K562 (cell line): ENCODE data around the gene ECT2. TPM values are rescaled to one million over a fixed set of nuclear protein-coding genes. Genes with fewer than 3 reads are reported as not detected.

Experiments
- ATAC-seq: fragments of 200-7000 bp; cut with Tn5 transposase; 3 replicates; pipeline ENCODE4 v1.9.1; 2020; ENCODE audit warnings: moderate library complexity
- BruUV-seq: library from RNA; stranded (reverse); fragments of 400-500 nt; replicated peaks from 2 replicates; lab custom pipeline; 2021; lab: Mats Ljungman, UMichigan
- CTCF ChIA-PET: fragments of 300-600 bp; formaldehyde crosslinking; extraction: SDS; loops from one replicate; lab custom pipeline; 2021; ENCODE audit warnings: low intra/inter-chr PET ratio; lab: Yijun Ruan, JAX
- POLR2A ChIA-PET: fragments of 300-600, 350-650 bp; sonication (Branson Sonifier 250); formaldehyde crosslinking; extraction: SDS; loops from one replicate; lab custom pipeline; 2021; ENCODE audit warnings: antibody characterized with exemption, inconsistent platforms; lab: Yijun Ruan, JAX
- DNase-seq, 4 experiments: peaks; one replicate each; pipeline versions ENCODE4 v3.0.0 to v3.0.0-alpha.2; 2011 to 2018; ENCODE audit warnings: low spot score in 3 of 4, mixed read lengths in 3 of 4; ENCODE audit errors: extremely low read depth in 1 of 4
- FAIRE-seq: peaks from 2 replicates; lab custom pipeline; 2011; peaks lifted over from hg19 to GRCh38; lab: Jason Lieb, UNC
- H2AFZ ChIP-seq: 2 replicates; pipeline ENCODE4 v1.6.0; 2011; ENCODE audit warnings: low read depth, low read length, control low read depth, inconsistent platforms
- H3K27ac ChIP-seq: fragments of 200-600 bp; 3 replicates; pipeline ENCODE4 v1.8.0; 2011; ENCODE audit warnings: low read depth, mild to moderate bottlenecking, control low read depth, inconsistent platforms, low read length, moderate library complexity, mixed read lengths; ENCODE audit errors: extremely low read depth
- H3K27me3 ChIP-seq, 2 experiments: fragments of 300-600 bp in 1 of 2; 2 replicates in 1 of 2; 3 replicates in 1 of 2; pipeline versions ENCODE4 v1.6.0 to v1.8.0; 2011; ENCODE audit warnings: inconsistent platforms in 2 of 2, low read length in 2 of 2, mild to moderate bottlenecking in 1 of 2, mixed read lengths in 1 of 2, moderate library complexity in 1 of 2; ENCODE audit not compliant: control insufficient read depth in 2 of 2, insufficient read depth in 2 of 2
- H3K36me3 ChIP-seq: fragments of 300-600 bp; 3 replicates; pipeline ENCODE4 v1.8.0; 2011; ENCODE audit warnings: mild to moderate bottlenecking, low read length, inconsistent platforms; ENCODE audit not compliant: control insufficient read depth, insufficient read depth
- H3K4me1 ChIP-seq, 2 experiments: fragments of 200-600 bp in 1 of 2; replicated peaks in 1 of 2; 2 replicates in 1 of 2; 3 replicates in 1 of 2; pipeline versions ENCODE4 v1.5.1 to v1.8.0; 2011; ENCODE audit warnings: inconsistent platforms in 2 of 2, low read length in 2 of 2, mild to moderate bottlenecking in 1 of 2, mixed read lengths in 1 of 2, moderate library complexity in 1 of 2; ENCODE audit not compliant: control insufficient read depth in 2 of 2, insufficient read depth in 2 of 2
- H3K4me2 ChIP-seq: 2 replicates; pipeline ENCODE4 v1.6.1; 2011; ENCODE audit warnings: low read length, control low read depth, inconsistent platforms, mixed read lengths; ENCODE audit not compliant: insufficient read depth
- H3K4me3 ChIP-seq: fragments of 200-600 bp; sonication (generic), shearing (Covaris generic); 2 replicates; pipeline ENCODE4 v1.5.1; 2016; ENCODE audit warnings: control low read depth, inconsistent platforms
- H3K79me2 ChIP-seq: fragments of 200-600 bp; 3 replicates; pipeline ENCODE4 v1.8.0; 2011; ENCODE audit warnings: low read length, inconsistent platforms; ENCODE audit not compliant: control insufficient read depth, insufficient read depth
- H3K9ac ChIP-seq, 2 experiments: 2 replicates each; pipeline versions ENCODE4 v1.6.0 to v1.6.1; 2011; ENCODE audit warnings: low read depth in 2 of 2, low read length in 2 of 2, control low read depth in 1 of 2, inconsistent platforms in 1 of 2, mild to moderate bottlenecking in 1 of 2, mixed read lengths in 1 of 2; ENCODE audit not compliant: insufficient read depth in 1 of 2
- H3K9me1 ChIP-seq: one replicate; pipeline ENCODE4 v1.6.0; 2011; ENCODE audit warnings: inconsistent platforms, mild to moderate bottlenecking, low read length, moderate library complexity; ENCODE audit not compliant: control insufficient read depth, insufficient read depth
- H3K9me3 ChIP-seq: replicated peaks from 2 replicates; pipeline ENCODE4 v1.5.1; 2011; ENCODE audit warnings: low read depth, low read length, inconsistent platforms; ENCODE audit not compliant: control insufficient read depth, insufficient read depth
- H4K20me1 ChIP-seq: replicated peaks from 2 replicates; pipeline ENCODE4 v1.6.1; 2011; ENCODE audit warnings: low read length, inconsistent platforms, mixed read lengths; ENCODE audit not compliant: control insufficient read depth, insufficient read depth
- L3MBTL2 ChIP-seq: fragments of 450-650 bp; IDR thresholded peaks from 2 replicates; pipeline ENCODE4 v1.6.1; 2016; ENCODE audit warnings: mild to moderate bottlenecking, moderate library complexity
- OTX1 ChIP-seq: fragments of 450-650 bp; formaldehyde crosslinking; IDR thresholded peaks from 2 replicates; pipeline ENCODE4 v1.4.0; 2022; ENCODE audit warnings: mild to moderate bottlenecking
- SPI1 ChIP-seq: IDR thresholded peaks from 2 replicates; pipeline ENCODE4 v1.6.1; 2011; ENCODE audit warnings: low read depth, low read length, control low read depth, borderline replicate concordance
- TFAM ChIP-seq: fragments of 250-450 bp; sonication (Bioruptor Pico); conservative IDR thresholded peaks from 2 replicates; pipeline ENCODE4 v1.5.0; 2021; ENCODE audit warnings: mild to moderate bottlenecking, moderate library complexity
- ZC3H8 ChIP-seq: fragments of 450-650 bp; IDR thresholded peaks from 2 replicates; pipeline ENCODE4 v1.6.1; 2017
- ZNF24 ChIP-seq: fragments of 450-650 bp; IDR thresholded peaks from 2 replicates; pipeline ENCODE4 v1.6.1; 2016
- WGBS: fragments of 100-300 bp; shearing (Covaris generic); methylation state at CpG from one replicate; pipeline ENCODE4 v1.1.6; 2016; ENCODE audit warnings: low coverage, mixed read lengths; ENCODE audit not compliant: insufficient coverage; ENCODE audit errors: missing lambda C conversion rate; 5-methylcytosine and 5-hydroxymethylcytosine counted together
- in situ Hi-C: fragments of 300-500 bp; cut with MboI; formaldehyde crosslinking; loops from 4 replicates; pipeline ENCODE4 v1.15.0; 2018; ENCODE audit warnings: inconsistent platforms, mixed read lengths
- intact Hi-C: fragments of 100-400 bp; cut with micrococcal nuclease; formaldehyde crosslinking; loops from 2 replicates; pipeline ENCODE4 v1.14.2; 2022
- polyA plus RNA-seq, 8 experiments: library from polyadenylated mRNA; depleted of rRNA in 4 of 8; stranded (reverse) in 5 of 8; unstranded in 3 of 8; fragments of >200 nt; fragmentation: Nextera tagmentation in 2 of 8; fragmentation: Illumina TruSeq in 1 of 8; extraction: Ambion mirVana in 2 of 8; extraction: Trizol in 1 of 8; gene quantifications; 2 replicates each; pipeline versions ENCODE4 v1.2.1 to v1.2.3, GENCODE V29; 2011 to 2014; ENCODE audit warnings: inconsistent platforms in 1 of 8, missing spikeins in 1 of 8
- total RNA-seq, 7 experiments: library from RNA; depleted of rRNA in 6 of 7; stranded (reverse); fragments of >200 nt in 6 of 7; fragmentation: Illumina TruSeq in 2 of 7; extraction: Trizol in 2 of 7; gene quantifications; 2 replicates each; pipeline versions ENCODE4 v1.2.1 to v1.2.3, GENCODE V29; 2011 to 2021; ENCODE audit warnings: low replicate concordance in 1 of 7

ECT2 gene
- total and polyA plus RNA-seq, 9 of the 15 experiments (the other 6 are each of a cell fraction or from before 2014, with no cell fraction given), result 19.0 to 53.0 (median 36.5) TPM

GRCh38 chr3:172713316-172713715, 37.2 kb upstream of the ECT2 start:
- Histone ChIP-seq H3K79me2 (peaks cover 6% of the 10 kb centered on the region; the same call in 1 of the 3 replicates), H3K9me1 (no peaks in the 10 kb centered on the region), H3K4me3 (no peak overlapping the region), H3K4me1 (peaks cover 4 to 10% of the 10 kb centered on the region in 2 experiments; a peak in 3 of 5 replicates), H3K4me2 (no peak overlapping the region), H3K27ac (no peak overlapping the region), H4K20me1 (no peaks in the 10 kb centered on the region), H3K9me3 (no peaks in the 10 kb centered on the region), H3K36me3 (no peaks in the 10 kb centered on the region), H3K27me3 (no peaks in the 10 kb centered on the region), H2AFZ (no peak overlapping the region), H3K9ac (no peak overlapping the region)
- no peak for DNase-seq
- CTCF ChIA-PET, result no interaction called here
- intact Hi-C loops (no loop called here), in situ Hi-C loops (no loop called here)
- no TSS peak for BruUV-seq
- no peak for ATAC-seq
- FAIRE-seq, result no peak
- POLR2A ChIA-PET, result no interaction called here
- TF ChIP-seq TFAM (no peak), ZC3H8 (no peak)
- WGBS, result 42% methylated on average over 3 of the region's 3 CpGs

GRCh38 chr3:172716476-172716875, 34.0 kb upstream of the ECT2 start:
- WGBS, result 50% methylated on average over 4 of the region's 5 CpGs
- FAIRE-seq, result no peak
- H3K9me1 ChIP-seq, result no peaks in the 10 kb centered on the region
- H2AFZ ChIP-seq, result no peak overlapping the region
- no peaks in the 10 kb centered on the region for H3K9me3 ChIP-seq
- H3K79me2 ChIP-seq, result no peaks in the 10 kb centered on the region
- ChIA-PET POLR2A (no interaction called here), CTCF (interaction anchor here (0.6 kb wide), 1 partner anchor 1454 kb away, joined by 3 read pairs; no protein-coding TSS in a partner anchor)
- peaks cover 0 to under 1% of the 10 kb centered on the region in 2 experiments; a peak in 1 of 5 replicates for H3K4me1 ChIP-seq
- no TSS peak for BruUV-seq
- H3K27me3 ChIP-seq, result no peaks in the 10 kb centered on the region
- H3K9ac ChIP-seq, result no peak overlapping the region
- in situ Hi-C loops (no loop called here), intact Hi-C loops (no loop called here)
- DNase-seq, result no peak
- H3K4me3 ChIP-seq, result no peak overlapping the region
- TF ChIP-seq SPI1 (peak; percentile 48; the same call in 1 of the 2 replicates), OTX1 (CRISPR knock-in tag) (0 out of 2 replicates have a peak, but pooled peaks have one; percentile 12), ZNF24 (no peak), L3MBTL2 (no peak)
- no peak for ATAC-seq
- no peak overlapping the region for H3K4me2 ChIP-seq
- H3K36me3 ChIP-seq, result no peaks in the 10 kb centered on the region
- no peak overlapping the region for H3K27ac ChIP-seq
- no peaks in the 10 kb centered on the region for H4K20me1 ChIP-seq
